ENCODE data around the gene BDKRB1.

DNA sequence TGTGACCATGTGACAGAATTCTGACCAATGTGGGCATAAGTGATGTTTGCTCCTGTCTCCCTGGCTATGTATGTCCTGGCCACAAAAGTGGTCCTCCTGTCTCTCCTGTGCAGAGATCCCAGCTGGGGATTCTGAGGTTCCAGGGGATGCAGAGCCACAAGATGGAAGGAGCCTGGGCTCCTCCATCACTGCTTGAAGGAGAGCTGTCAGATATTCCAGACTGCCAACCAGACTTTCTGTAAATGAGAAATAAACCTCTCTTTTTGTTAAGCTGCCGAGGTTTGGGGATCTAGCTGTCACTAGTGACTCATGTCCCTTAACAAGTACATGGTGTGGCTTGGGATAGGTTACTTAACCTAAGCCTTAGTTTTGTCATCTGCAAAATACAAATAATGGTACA is 21.9 kb downstream of the BDKRB1 start:
- TF ChIP-seq CTCF (IDR thresholded peaks at IDR 0.05) (no peak), EP300 (IDR thresholded peaks at IDR 0.05) (no peak)

Measured in tibial nerve (tissue), 4 donors.